HepG2 (cell line): ENCODE results near the gene SSTR5. TPM values are rescaled to one million over a fixed set of nuclear protein-coding genes. Genes with fewer than 3 reads are reported as not detected.

Experiments
- BORCS8-MEF2B ChIP-seq: sonication (generic); formaldehyde crosslinking; IDR thresholded peaks from 2 replicates; pipeline ENCODE4 v1.8.0; 2022; ENCODE audit warnings: mild to moderate bottlenecking, missing genetic modification reagents
- CCDC6 ChIP-seq: sonication (generic); formaldehyde crosslinking; IDR thresholded peaks from 2 replicates; pipeline ENCODE4 v1.8.1; 2022; ENCODE audit warnings: mild to moderate bottlenecking, missing genetic modification reagents, moderate library complexity
- CERS6 ChIP-seq: sonication (generic); formaldehyde crosslinking; IDR thresholded peaks from 2 replicates; pipeline ENCODE4 v1.5.0; 2020; ENCODE audit warnings: missing genetic modification reagents
- GATAD1 ChIP-seq: IDR thresholded peaks from 2 replicates; pipeline ENCODE4 v1.6.1; 2016; ENCODE audit warnings: missing genetic modification reagents, missing compliant biosample characterization
- ISX ChIP-seq: sonication (generic); formaldehyde crosslinking; conservative IDR thresholded peaks from 2 replicates; pipeline ENCODE4 v1.5.0; 2020; ENCODE audit warnings: missing genetic modification reagents
- KDM5A ChIP-seq: fragments of 200-600 bp; sonication (generic); IDR thresholded peaks from 2 replicates; pipeline ENCODE4 v1.7.0; 2018; ENCODE audit warnings: antibody characterized with exemption, mild to moderate bottlenecking, low read length, borderline replicate concordance
- KLF15 ChIP-seq: sonication (generic); formaldehyde crosslinking; IDR thresholded peaks from 2 replicates; pipeline ENCODE4 v1.8.1; 2023; ENCODE audit warnings: borderline replicate concordance, mild to moderate bottlenecking, inconsistent platforms, missing genetic modification reagents, mixed read lengths
- MAFF ChIP-seq: IDR thresholded peaks from 2 replicates; pipeline ENCODE4 v1.6.1; 2011; ENCODE audit warnings: low read depth, low read length, improper control_type of control experiment
- MLXIP ChIP-seq: sonication (generic); formaldehyde crosslinking; IDR thresholded peaks from 2 replicates; pipeline ENCODE4 v1.9.0; 2021; ENCODE audit warnings: missing genetic modification reagents, borderline replicate concordance
- MXI1 ChIP-seq: IDR thresholded peaks from 3 replicates; pipeline ENCODE4 v1.6.1; 2012; ENCODE audit warnings: low read depth, low read length, inconsistent platforms, borderline replicate concordance
- NCOR1 ChIP-seq: fragments of 200-600 bp; sonication (generic); IDR thresholded peaks from 2 replicates; pipeline ENCODE4 v1.7.0; 2017; ENCODE audit warnings: antibody characterized with exemption, low read length, borderline replicate concordance
- NR1H2 ChIP-seq: sonication (generic); formaldehyde crosslinking; IDR thresholded peaks from 2 replicates; pipeline ENCODE4 v1.8.1; 2022; ENCODE audit warnings: low read depth, missing genetic modification reagents, borderline replicate concordance
- PITX1 ChIP-seq: sonication (generic); formaldehyde crosslinking; IDR thresholded peaks from 2 replicates; pipeline ENCODE4 v1.5.1; 2020; ENCODE audit warnings: mild to moderate bottlenecking, missing genetic modification reagents
- SMAD9 ChIP-seq: sonication (generic); formaldehyde crosslinking; IDR thresholded peaks from 2 replicates; pipeline ENCODE4 v1.5.1; 2020; ENCODE audit warnings: mild to moderate bottlenecking, missing genetic modification reagents
- SUZ12 ChIP-seq: fragments of 150-350 bp; IDR thresholded peaks from 2 replicates; pipeline ENCODE4 v1.6.1; 2014; ENCODE audit warnings: low read depth, low read length
- SYNCRIP ChIP-seq: fragments of 200-400 bp; formaldehyde crosslinking; IDR thresholded peaks from 2 replicates; pipeline ENCODE4 v1.6.1; 2018; ENCODE audit warnings: mild to moderate bottlenecking, low read depth, low read length; ENCODE audit not compliant: insufficient read depth
- ZBTB8A ChIP-seq: sonication (generic); formaldehyde crosslinking; IDR thresholded peaks from 2 replicates; pipeline ENCODE4 v1.4.0; 2020; ENCODE audit warnings: mild to moderate bottlenecking, low read depth, missing genetic modification reagents, borderline replicate concordance
- ZMAT3 ChIP-seq: sonication (generic); formaldehyde crosslinking; conservative IDR thresholded peaks from 2 replicates; pipeline ENCODE4 v1.7.0; 2021; ENCODE audit warnings: missing genetic modification reagents
- ZNF256 ChIP-seq: sonication (generic); formaldehyde crosslinking; conservative IDR thresholded peaks from 2 replicates; pipeline ENCODE4 v1.4.0; 2020; ENCODE audit warnings: missing genetic modification reagents
- ZNF510 ChIP-seq: sonication (generic); formaldehyde crosslinking; IDR thresholded peaks from 2 replicates; pipeline ENCODE4 v1.4.0; 2020; ENCODE audit warnings: low read depth, mild to moderate bottlenecking, missing genetic modification reagents
- ZNF558 ChIP-seq: sonication (generic); formaldehyde crosslinking; IDR thresholded peaks from 2 replicates; pipeline ENCODE4 v1.9.0; 2022; ENCODE audit warnings: mild to moderate bottlenecking, missing genetic modification reagents, borderline replicate concordance
- ZNF605 ChIP-seq: sonication (generic); formaldehyde crosslinking; IDR thresholded peaks from 2 replicates; pipeline ENCODE4 v1.8.0; 2022; ENCODE audit warnings: mild to moderate bottlenecking, missing genetic modification reagents
- ZNF850 ChIP-seq: sonication (generic); formaldehyde crosslinking; conservative IDR thresholded peaks from 2 replicates; pipeline ENCODE4 v1.9.0; 2021; ENCODE audit warnings: mild to moderate bottlenecking, missing genetic modification reagents
- ZNF879 ChIP-seq: sonication (generic); formaldehyde crosslinking; IDR thresholded peaks from 2 replicates; pipeline ENCODE4 v1.8.1; 2023; ENCODE audit warnings: missing genetic modification reagents
- ZSCAN12 ChIP-seq: sonication (generic); formaldehyde crosslinking; IDR thresholded peaks from 2 replicates; pipeline ENCODE4 v1.9.0; 2021; ENCODE audit warnings: mild to moderate bottlenecking, missing genetic modification reagents
- polyA plus RNA-seq, 8 experiments: library from polyadenylated mRNA; depleted of rRNA in 3 of 8; stranded (reverse) in 7 of 8; unstranded in 1 of 8; fragments of >200 nt; fragmentation: Illumina TruSeq in 4 of 8; extraction: Trizol in 4 of 8; gene quantifications; 2 replicates each; pipeline versions ENCODE4 v1.2.1 to v1.2.3, GENCODE V29; 2011 to 2016; ENCODE audit warnings: low read depth in 4 of 8, missing spikeins in 1 of 8, mixed read lengths in 1 of 8; ENCODE audit not compliant: insufficient read depth in 1 of 8
- total RNA-seq, 5 experiments: library from RNA; depleted of rRNA; stranded (reverse); fragments of >200 nt; fragmentation: Illumina TruSeq; extraction: Trizol; gene quantifications; 2 replicates each; pipeline ENCODE4 v1.2.3, GENCODE V29; 2016; ENCODE audit warnings: low read depth in 1 of 5
- TF ChIP-seq, protein P1 (sequence below): sonication (generic); formaldehyde crosslinking; IDR thresholded peaks from 2 replicates; pipeline ENCODE4 v1.8.0; 2022; ENCODE audit warnings: mild to moderate bottlenecking, missing genetic modification reagents, moderate library complexity

SSTR5 gene
- total and polyA plus RNA-seq, 2 of the 13 experiments (the other 11 are each of a cell fraction or from before 2014, with no cell fraction given): 0.20 to 0.49 TPM

DNA sequence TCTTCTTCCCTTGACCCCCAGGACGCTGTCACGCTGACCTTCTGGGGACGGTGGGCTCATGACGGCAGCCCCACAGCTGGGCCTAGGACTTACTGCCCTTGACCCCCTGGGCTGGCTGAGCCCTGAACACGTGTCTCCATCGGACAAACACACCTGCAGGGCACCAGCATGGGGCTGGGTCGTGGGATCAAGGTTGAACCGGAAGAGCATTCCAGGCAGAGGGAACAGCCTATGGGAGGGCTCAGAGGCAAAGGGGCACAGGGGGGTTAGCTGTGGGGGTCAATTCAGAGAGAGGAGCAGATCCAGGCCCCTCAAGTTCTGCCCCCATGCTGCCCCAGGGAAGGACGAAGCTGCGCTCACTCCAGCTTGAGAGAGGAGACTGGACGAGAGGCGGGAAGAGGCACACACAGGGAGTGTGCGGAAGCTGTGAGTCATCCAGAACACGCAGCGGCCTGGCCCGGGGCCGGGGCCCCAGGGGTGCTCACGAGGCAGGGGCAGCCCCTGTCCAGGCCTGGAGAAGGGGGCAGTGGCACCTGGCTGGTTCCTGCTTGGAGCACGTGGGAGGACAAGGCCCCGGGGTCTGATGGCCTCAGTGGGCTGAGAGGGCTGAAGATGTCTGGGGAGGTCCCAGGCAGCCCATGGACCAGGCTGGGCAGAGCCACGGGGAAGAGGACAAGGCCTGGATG is 9.9 kb downstream of the SSTR5 start (continued):
- TF ChIP-seq ZMAT3 (CRISPR knock-in tag): peak; percentile 95
- TF ChIP-seq CERS6 (CRISPR knock-in tag): peak; percentile 95
- no peak for TF ChIP-seq SUZ12
- TF ChIP-seq MAFF: no peak
- TF ChIP-seq KDM5A: no peak
- peak; percentile 96 for TF ChIP-seq PITX1 (CRISPR knock-in tag)
- TF ChIP-seq SYNCRIP: no peak
- TF ChIP-seq ZNF558 (CRISPR knock-in tag): peak; percentile 96; the same call in 1 of the 2 replicates
- no peak for TF ChIP-seq ZNF850 (CRISPR knock-in tag)
- peak; percentile 63; the same call in 1 of the 3 replicates for TF ChIP-seq MXI1
- peak; percentile 52; the same call in 1 of the 2 replicates for TF ChIP-seq NR1H2 (CRISPR knock-in tag)
- TF ChIP-seq ZNF879 (CRISPR knock-in tag): peak; percentile 96
- TF ChIP-seq BORCS8-MEF2B (CRISPR knock-in tag): peak; percentile 85
- peak; percentile 87; the same call in 1 of the 2 replicates for TF ChIP-seq MLXIP (CRISPR knock-in tag)
- TF ChIP-seq GATAD1 (CRISPR knock-in tag): peak; percentile 80
- peak; percentile 99; the same call in 1 of the 2 replicates for TF ChIP-seq SMAD9 (CRISPR knock-in tag)
- peak; percentile 82; the same call in 1 of the 2 replicates for TF ChIP-seq ZSCAN12 (CRISPR knock-in tag)
- peak; percentile 44; the same call in 1 of the 2 replicates for TF ChIP-seq NCOR1
- peak; percentile 85; the same call in 1 of the 2 replicates for TF ChIP-seq ZNF510
- TF ChIP-seq ZNF605 (CRISPR knock-in tag): peak; percentile 98
- peak; percentile 88; the same call in 1 of the 2 replicates for TF ChIP-seq CCDC6
- no peak for TF ChIP-seq ZNF256 (CRISPR knock-in tag)
- TF ChIP-seq, protein P1, sequence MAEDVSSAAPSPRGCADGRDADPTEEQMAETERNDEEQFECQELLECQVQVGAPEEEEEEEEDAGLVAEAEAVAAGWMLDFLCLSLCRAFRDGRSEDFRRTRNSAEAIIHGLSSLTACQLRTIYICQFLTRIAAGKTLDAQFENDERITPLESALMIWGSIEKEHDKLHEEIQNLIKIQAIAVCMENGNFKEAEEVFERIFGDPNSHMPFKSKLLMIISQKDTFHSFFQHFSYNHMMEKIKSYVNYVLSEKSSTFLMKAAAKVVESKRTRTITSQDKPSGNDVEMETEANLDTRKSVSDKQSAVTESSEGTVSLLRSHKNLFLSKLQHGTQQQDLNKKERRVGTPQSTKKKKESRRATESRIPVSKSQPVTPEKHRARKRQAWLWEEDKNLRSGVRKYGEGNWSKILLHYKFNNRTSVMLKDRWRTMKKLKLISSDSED (CRISPR knock-in tag): no peak
- peak; percentile 43; the same call in 1 of the 2 replicates for TF ChIP-seq ISX
- TF ChIP-seq ZBTB8A (CRISPR knock-in tag): peak; percentile 50; the same call in 1 of the 2 replicates
- TF ChIP-seq KLF15 (CRISPR knock-in tag): peak; percentile 60; the same call in 1 of the 2 replicates
